ENCODE measurements around the gene CYP27C1. TPM values are rescaled to one million over a fixed set of nuclear protein-coding genes. Genes with fewer than 3 reads are reported as not detected.
A peak's percentile ranks its signal among the peaks of the same experiment; 100 is the strongest.

The CYP27C1 gene, protein sequence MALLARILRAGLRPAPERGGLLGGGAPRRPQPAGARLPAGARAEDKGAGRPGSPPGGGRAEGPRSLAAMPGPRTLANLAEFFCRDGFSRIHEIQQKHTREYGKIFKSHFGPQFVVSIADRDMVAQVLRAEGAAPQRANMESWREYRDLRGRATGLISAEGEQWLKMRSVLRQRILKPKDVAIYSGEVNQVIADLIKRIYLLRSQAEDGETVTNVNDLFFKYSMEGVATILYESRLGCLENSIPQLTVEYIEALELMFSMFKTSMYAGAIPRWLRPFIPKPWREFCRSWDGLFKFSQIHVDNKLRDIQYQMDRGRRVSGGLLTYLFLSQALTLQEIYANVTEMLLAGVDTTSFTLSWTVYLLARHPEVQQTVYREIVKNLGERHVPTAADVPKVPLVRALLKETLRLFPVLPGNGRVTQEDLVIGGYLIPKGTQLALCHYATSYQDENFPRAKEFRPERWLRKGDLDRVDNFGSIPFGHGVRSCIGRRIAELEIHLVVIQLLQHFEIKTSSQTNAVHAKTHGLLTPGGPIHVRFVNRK
- 0.84 and 2.3 TPM in 2 replicates for polyA plus RNA-seq
- 1.7 and 2.2 TPM in 2 replicates for polyA minus RNA-seq

DNA sequence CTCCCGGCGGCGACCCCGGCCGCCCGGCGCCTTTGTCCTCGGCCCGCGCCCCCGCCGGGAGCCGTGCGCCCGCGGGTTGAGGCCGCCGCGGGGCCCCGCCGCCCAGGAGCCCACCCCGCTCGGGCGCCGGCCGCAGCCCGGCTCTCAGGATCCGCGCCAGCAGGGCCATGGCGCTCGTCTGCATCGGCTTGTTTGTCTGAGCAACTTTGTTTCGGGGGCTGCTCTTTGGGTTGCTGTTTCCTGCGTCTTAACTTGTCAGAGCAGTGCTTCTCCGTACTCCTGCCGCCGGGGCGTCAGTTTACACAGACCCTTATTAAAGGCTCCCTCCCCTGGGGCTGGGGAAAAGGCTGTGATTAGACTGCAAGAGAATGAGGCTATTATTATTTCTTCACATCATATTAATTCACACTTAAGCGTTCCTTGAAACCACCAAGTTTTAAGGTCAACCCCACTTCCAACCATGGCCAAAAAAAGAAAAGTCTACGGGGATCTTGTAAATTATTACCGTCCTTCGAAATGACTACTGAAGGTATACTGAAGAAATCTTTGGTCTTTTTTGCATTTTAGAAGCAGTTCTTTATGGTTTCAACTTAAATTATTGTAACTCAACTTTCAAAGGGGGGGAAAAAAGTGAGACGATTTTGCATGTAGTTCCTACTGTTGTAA lies at the start of gene CYP27C1:
Gene CYP27C1, minus strand, starts transcription at position 198 of the 666 bp plus-strand sequence. Its CDS starts 29 bp downstream, at position 169.
- Histone ChIP-seq H3K27ac (ENCODE audit: low read length) (no peak within 1 kb of the TSS), H3K27me3 (ENCODE audit: insufficient read depth, low read depth, low read length) (peaks cover 23% of the 10 kb centered on the region), H3K36me3 (ENCODE audit: insufficient read depth, low read length) (no peaks in the 10 kb centered on the region), H3K9me2 (ENCODE audit: insufficient read depth, low read length) (no peaks in the 10 kb centered on the region), H3F3A (ENCODE audit: insufficient read depth, low read length, poor library complexity, severe bottlenecking) (peaks cover 2% of the 10 kb centered on the region), H3K4me2 (ENCODE audit: low read length) (peak within 1 kb of the TSS; percentile 69), H3K9ac (ENCODE audit: low read length) (peak within 1 kb of the TSS; percentile 69), H3K9me3 (ENCODE audit: low read length) (no peaks in the 10 kb centered on the region), H3K4me3 (ENCODE audit: low read length) (peak within 1 kb of the TSS; percentile 86), H4K20me1 (ENCODE audit: insufficient read depth) (no peaks in the 10 kb centered on the region), H2AFZ (ENCODE audit: low read depth, low read length) (peak within 1 kb of the TSS; percentile 65), H3K79me2 (replicated peaks; ENCODE audit: insufficient read depth, low read length) (peaks cover 9% of the 10 kb centered on the region)
- TF ChIP-seq TAF1 (IDR thresholded peaks at IDR 0.05; ENCODE audit: low read depth) (no peak), EP300 (conservative IDR thresholded peaks at IDR 0.05; ENCODE audit: poor library complexity, severe bottlenecking) (no peak), MXI1 (conservative IDR thresholded peaks at IDR 0.05; ENCODE audit: poor library complexity, severe bottlenecking) (no peak), SMC3 (conservative IDR thresholded peaks at IDR 0.05; ENCODE audit: poor library complexity) (no peak)

DNA sequence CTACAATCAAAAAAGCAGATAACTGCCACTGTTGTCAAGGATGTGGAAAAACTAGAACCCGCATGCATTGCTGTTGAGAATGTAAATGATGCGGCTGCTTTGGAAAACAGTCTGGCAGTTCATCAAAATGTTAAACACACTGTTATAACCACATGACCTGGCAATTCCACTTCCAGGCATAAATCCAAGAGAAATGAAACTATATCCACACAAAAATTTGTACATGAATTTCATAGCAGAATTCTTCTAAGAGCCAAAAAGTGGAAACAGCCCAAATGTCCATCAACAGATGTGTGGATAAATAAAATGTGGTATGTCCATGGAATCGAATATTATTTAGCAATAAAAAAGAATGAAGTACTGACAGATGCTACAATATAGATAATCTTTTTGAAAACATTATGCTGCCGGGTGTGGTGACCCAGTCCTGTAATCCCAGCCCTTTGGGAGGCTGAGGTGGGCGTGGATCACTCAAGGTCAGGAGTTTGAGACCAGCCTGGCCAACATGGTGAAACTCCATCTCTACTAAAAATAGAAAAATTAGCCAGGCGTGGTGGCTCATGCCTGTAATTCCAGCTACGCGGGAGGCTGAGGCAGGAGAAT lies 41.8 kb upstream of the CYP27C1 start:
- no peaks in the 10 kb centered on the region for H3F3A ChIP-seq (ENCODE audit: insufficient read depth, low read length, poor library complexity, severe bottlenecking)
- H3K79me2 ChIP-seq (replicated peaks; ENCODE audit: insufficient read depth, low read length) = no peaks in the 10 kb centered on the region
- H4K20me1 ChIP-seq (ENCODE audit: insufficient read depth) = no peaks in the 10 kb centered on the region
- H3K36me3 ChIP-seq (ENCODE audit: insufficient read depth, low read length) = peaks cover 15% of the 10 kb centered on the region
- H3K9me2 ChIP-seq (ENCODE audit: insufficient read depth, low read length) = no peaks in the 10 kb centered on the region
- H3K9me3 ChIP-seq (ENCODE audit: low read length) = no peaks in the 10 kb centered on the region
- H3K4me2 ChIP-seq (ENCODE audit: low read length) = no peak overlapping the region
- no peak overlapping the region for H3K4me3 ChIP-seq (ENCODE audit: low read length)
- H3K27me3 ChIP-seq (ENCODE audit: insufficient read depth, low read depth, low read length) = no peaks in the 10 kb centered on the region
- no peak overlapping the region for H3K27ac ChIP-seq (ENCODE audit: low read length)
- no peak overlapping the region for H3K9ac ChIP-seq (ENCODE audit: low read length)
- no peak overlapping the region for H2AFZ ChIP-seq (ENCODE audit: low read depth, low read length)
- no peak for TF ChIP-seq TAF1 (IDR thresholded peaks at IDR 0.05; ENCODE audit: low read depth)
- no peak for TF ChIP-seq MXI1 (conservative IDR thresholded peaks at IDR 0.05; ENCODE audit: poor library complexity, severe bottlenecking)
- no peak for TF ChIP-seq SMC3 (conservative IDR thresholded peaks at IDR 0.05; ENCODE audit: poor library complexity)
- TF ChIP-seq POLR2AphosphoS5 (IDR thresholded peaks at IDR 0.05) = no peak
- no peak for TF ChIP-seq EP300 (conservative IDR thresholded peaks at IDR 0.05; ENCODE audit: poor library complexity, severe bottlenecking)
- no peak for TF ChIP-seq EZH2 (IDR thresholded peaks at IDR 0.05; ENCODE audit: borderline replicate concordance, insufficient read depth, low read length, poor library complexity, severe bottlenecking)
- TF ChIP-seq, protein P1, sequence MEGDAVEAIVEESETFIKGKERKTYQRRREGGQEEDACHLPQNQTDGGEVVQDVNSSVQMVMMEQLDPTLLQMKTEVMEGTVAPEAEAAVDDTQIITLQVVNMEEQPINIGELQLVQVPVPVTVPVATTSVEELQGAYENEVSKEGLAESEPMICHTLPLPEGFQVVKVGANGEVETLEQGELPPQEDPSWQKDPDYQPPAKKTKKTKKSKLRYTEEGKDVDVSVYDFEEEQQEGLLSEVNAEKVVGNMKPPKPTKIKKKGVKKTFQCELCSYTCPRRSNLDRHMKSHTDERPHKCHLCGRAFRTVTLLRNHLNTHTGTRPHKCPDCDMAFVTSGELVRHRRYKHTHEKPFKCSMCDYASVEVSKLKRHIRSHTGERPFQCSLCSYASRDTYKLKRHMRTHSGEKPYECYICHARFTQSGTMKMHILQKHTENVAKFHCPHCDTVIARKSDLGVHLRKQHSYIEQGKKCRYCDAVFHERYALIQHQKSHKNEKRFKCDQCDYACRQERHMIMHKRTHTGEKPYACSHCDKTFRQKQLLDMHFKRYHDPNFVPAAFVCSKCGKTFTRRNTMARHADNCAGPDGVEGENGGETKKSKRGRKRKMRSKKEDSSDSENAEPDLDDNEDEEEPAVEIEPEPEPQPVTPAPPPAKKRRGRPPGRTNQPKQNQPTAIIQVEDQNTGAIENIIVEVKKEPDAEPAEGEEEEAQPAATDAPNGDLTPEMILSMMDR (IDR thresholded peaks at IDR 0.05; ENCODE audit: poor library complexity, severe bottlenecking) = no peak
- no peak for TF ChIP-seq RAD21 (conservative IDR thresholded peaks at IDR 0.05)
- TF ChIP-seq, protein P2, sequence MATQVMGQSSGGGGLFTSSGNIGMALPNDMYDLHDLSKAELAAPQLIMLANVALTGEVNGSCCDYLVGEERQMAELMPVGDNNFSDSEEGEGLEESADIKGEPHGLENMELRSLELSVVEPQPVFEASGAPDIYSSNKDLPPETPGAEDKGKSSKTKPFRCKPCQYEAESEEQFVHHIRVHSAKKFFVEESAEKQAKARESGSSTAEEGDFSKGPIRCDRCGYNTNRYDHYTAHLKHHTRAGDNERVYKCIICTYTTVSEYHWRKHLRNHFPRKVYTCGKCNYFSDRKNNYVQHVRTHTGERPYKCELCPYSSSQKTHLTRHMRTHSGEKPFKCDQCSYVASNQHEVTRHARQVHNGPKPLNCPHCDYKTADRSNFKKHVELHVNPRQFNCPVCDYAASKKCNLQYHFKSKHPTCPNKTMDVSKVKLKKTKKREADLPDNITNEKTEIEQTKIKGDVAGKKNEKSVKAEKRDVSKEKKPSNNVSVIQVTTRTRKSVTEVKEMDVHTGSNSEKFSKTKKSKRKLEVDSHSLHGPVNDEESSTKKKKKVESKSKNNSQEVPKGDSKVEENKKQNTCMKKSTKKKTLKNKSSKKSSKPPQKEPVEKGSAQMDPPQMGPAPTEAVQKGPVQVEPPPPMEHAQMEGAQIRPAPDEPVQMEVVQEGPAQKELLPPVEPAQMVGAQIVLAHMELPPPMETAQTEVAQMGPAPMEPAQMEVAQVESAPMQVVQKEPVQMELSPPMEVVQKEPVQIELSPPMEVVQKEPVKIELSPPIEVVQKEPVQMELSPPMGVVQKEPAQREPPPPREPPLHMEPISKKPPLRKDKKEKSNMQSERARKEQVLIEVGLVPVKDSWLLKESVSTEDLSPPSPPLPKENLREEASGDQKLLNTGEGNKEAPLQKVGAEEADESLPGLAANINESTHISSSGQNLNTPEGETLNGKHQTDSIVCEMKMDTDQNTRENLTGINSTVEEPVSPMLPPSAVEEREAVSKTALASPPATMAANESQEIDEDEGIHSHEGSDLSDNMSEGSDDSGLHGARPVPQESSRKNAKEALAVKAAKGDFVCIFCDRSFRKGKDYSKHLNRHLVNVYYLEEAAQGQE (IDR thresholded peaks at IDR 0.05; ENCODE audit: borderline replicate concordance) = no peak

Data from neural cell (in vitro differentiated cells).